ENCODE results near the gene TBC1D10B. TPM values are rescaled to one million over a fixed set of nuclear protein-coding genes. Genes with fewer than 3 reads are reported as not detected.
A peak's percentile ranks its signal among the peaks of the same experiment; 100 is the strongest.

The TBC1D10B gene
- total RNA-seq, 2 donors from 2014 or later, result 40.3 to 59.4 TPM

DNA sequence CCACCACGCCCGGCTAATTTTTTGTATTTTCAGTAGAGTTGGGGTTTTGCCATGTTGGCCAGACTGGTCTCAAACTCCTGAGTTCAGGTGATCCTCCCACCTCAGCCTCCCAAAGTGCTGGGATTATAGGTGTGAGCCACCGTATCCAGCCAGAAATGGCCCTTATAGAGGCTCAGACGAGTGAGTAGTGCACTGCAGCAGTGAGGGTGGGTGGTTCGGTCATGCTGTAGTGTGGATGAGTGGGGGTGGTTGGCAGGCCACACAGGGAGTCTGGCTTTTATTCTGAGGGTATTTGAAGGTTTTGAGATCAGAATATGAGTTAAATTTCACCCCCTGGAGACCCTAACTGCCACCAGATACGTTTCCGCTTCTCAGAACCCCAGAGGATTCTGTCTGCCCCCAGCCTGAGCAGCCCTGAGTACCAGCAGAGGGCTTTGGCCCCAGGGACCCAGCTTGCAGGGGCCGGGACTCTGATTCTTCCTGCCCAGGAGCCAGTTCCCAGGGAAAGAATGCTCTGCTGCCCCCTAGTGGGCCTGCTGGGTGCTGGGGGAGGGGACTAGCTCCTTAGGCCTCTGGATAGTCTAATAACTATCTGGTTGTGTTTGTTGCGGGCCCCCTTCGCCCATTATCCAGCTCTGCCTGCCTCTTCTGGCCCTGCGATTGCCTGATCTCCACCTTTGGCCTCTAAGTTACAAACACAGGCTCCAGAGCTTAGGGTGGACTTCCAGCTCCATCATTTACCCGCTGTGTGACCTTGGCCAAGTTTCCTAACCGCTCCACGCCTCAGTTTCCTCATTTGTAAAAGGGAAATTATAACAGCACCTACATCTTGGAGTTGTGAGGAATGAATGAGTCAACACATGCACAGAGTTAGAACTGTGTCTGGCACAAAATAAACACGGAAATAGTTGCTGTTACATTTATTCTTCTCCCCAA lies 39.1 kb upstream of the TBC1D10B start:
- Histone ChIP-seq H3K4me3 (no peak overlapping the region), H3K4me1 (replicated peaks) (peaks cover 2% of the 10 kb centered on the region), H3K27me3 (replicated peaks; ENCODE audit: insufficient read depth) (no peaks in the 10 kb centered on the region), H3K9me3 (no peaks in the 10 kb centered on the region), H3K36me3 (no peaks in the 10 kb centered on the region), H3K27ac (no peak overlapping the region)
- intact Hi-C loops (cut with DNase I), result loop anchor here (10.0 kb wide), 1 partner anchor 315 kb away; the partner anchor contains the start of genes TBX6 and YPEL3
- TF ChIP-seq POLR2AphosphoS5 (IDR thresholded peaks at IDR 0.05), result peak; percentile 71
- TF ChIP-seq, protein P1, sequence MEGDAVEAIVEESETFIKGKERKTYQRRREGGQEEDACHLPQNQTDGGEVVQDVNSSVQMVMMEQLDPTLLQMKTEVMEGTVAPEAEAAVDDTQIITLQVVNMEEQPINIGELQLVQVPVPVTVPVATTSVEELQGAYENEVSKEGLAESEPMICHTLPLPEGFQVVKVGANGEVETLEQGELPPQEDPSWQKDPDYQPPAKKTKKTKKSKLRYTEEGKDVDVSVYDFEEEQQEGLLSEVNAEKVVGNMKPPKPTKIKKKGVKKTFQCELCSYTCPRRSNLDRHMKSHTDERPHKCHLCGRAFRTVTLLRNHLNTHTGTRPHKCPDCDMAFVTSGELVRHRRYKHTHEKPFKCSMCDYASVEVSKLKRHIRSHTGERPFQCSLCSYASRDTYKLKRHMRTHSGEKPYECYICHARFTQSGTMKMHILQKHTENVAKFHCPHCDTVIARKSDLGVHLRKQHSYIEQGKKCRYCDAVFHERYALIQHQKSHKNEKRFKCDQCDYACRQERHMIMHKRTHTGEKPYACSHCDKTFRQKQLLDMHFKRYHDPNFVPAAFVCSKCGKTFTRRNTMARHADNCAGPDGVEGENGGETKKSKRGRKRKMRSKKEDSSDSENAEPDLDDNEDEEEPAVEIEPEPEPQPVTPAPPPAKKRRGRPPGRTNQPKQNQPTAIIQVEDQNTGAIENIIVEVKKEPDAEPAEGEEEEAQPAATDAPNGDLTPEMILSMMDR (IDR thresholded peaks at IDR 0.05), result peak; percentile 83 to 93 (median 92)
- TF ChIP-seq POLR2A (IDR thresholded peaks at IDR 0.05), result no peak
- WGBS, result 41% methylated on average over 15 of the region's 15 CpGs
- DNase-seq (ENCODE audit: low spot score), result peak; percentile 84

DNA sequence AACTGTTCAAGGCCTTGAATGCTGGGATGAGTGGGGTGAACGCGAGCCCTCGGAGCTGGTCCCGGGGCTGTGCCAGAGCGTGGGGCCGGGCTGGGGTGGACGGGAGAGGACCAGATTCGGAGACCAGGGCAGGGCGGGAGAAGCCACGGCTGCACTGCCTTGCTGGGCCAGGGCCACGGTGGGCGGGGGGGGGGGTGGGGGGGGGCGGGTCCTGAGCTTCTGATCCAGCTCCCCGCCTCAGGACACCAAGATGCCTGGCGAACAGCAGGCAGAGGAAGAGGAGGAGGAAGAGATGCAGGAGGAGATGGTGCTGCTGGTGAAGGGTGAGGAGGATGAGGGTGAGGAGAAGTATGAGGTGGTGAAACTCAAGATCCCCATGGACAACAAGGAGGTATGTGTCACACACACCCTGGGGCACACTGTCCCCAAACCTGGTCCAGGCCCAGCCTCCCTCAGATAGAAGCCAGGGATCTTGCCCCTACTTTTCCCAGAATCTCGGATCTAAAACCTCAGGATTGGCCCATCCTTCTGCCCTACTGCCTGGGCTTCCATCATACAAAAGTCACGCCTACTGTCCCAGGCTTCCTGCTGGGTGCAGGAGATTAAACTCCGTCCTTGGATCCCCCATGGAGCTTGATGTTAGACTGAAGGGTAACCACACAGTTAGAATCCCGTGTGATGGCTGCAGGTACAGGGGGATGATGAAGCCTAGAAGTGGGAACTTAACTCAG lies 37.7 kb upstream of the TBC1D10B start:
- intact Hi-C loops (cut with DNase I), result loop anchor here (10.0 kb wide), 1 partner anchor 313 kb away; the partner anchor contains the start of genes TBX6 and YPEL3
- DNase-seq (ENCODE audit: low spot score), result no peak
- no peak for TF ChIP-seq POLR2AphosphoS5 (IDR thresholded peaks at IDR 0.05)
- TF ChIP-seq, protein P1 (IDR thresholded peaks at IDR 0.05), result no peak
- no peak for TF ChIP-seq POLR2A (IDR thresholded peaks at IDR 0.05)
- Histone ChIP-seq H3K9me3 (no peaks in the 10 kb centered on the region), H3K27me3 (replicated peaks; ENCODE audit: insufficient read depth) (no peaks in the 10 kb centered on the region), H3K36me3 (no peaks in the 10 kb centered on the region), H3K4me3 (peak overlapping the region; percentile 69 to 75), H3K4me1 (replicated peaks) (peaks cover 2% of the 10 kb centered on the region), H3K27ac (peak overlapping the region; percentile 76 to 85)
- 12% methylated on average over 17 of the region's 19 CpGs for WGBS

DNA sequence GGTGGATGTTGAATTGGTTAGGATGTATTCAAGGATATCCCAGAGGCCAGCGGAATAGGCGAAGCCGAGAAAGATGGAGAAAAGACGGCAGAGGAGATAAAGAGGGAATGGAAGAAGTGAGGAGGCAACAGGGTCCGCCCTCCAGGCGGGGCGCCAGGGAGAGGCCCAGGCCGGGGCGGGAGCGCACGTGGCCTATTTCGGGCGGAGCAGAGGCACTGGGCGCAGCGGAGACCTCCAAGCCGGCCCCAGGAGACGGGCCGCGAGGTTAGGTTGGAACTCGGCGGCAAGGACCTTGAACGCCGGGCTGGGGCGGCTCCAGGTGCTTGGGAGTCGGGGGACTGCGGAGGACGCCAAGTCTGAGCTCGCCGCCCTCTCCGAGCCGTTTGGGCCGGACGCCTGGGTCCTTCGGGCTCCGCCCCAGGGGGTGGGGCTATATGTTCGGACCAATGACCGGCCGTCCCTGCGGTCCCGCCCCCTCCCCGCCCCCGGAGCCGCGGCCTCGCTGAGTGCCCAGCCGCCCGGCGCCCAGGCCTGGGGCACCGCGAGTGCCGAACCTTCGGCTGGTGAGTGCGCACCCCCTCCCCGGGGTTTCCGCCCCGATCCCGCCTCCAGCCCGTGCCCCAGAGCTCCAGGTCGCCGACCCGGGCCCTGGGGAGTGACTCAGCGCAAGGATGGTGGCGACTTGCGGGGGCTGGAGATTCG lies 37.0 kb upstream of the TBC1D10B start, which contains the start of gene ZNF771:
Gene ZNF771, plus strand, starts transcription at position 505 of the 702 bp plus-strand sequence. CDS start 448 bp downstream, outside the sequence.
- H3K27me3 ChIP-seq (replicated peaks; ENCODE audit: insufficient read depth), result no peaks in the 10 kb centered on the region
- H3K27ac ChIP-seq, result peak within 1 kb of the TSS; percentile 76 to 85
- peak within 1 kb of the TSS; percentile 69 to 75 for H3K4me3 ChIP-seq
- DNase-seq (ENCODE audit: low spot score), result peak; percentile 92
- peaks cover 2% of the 10 kb centered on the region for H3K4me1 ChIP-seq (replicated peaks)
- intact Hi-C loops (cut with DNase I), result loop anchor here (10.0 kb wide), 1 partner anchor 312 kb away; the partner anchor contains the start of genes TBX6 and YPEL3
- TF ChIP-seq, protein P1 (IDR thresholded peaks at IDR 0.05), result peak in 1 of 4 experiments; percentile 24
- TF ChIP-seq POLR2AphosphoS5 (IDR thresholded peaks at IDR 0.05) (peak; percentile 69), POLR2A (IDR thresholded peaks at IDR 0.05) (peak; percentile 55)
- H3K36me3 ChIP-seq, result no peaks in the 10 kb centered on the region
- under 1% methylated on average over 46 of the region's 65 CpGs for WGBS
- no peaks in the 10 kb centered on the region for H3K9me3 ChIP-seq

DNA sequence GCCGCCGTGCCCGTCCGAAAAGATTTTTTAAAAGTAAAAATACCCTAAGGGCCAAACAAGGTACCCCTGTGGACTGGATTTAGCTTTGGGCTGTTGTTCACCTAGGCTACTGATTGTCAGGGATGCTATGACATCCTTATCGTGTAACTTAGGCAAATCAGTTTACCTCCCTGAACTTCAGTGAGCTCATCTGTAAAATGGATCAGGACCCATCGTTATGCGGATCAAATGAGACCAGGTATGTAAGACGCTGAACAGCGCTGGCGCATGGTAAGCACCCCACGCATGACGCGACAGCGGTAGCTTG lies 36.5 kb upstream of the TBC1D10B start:
- TF ChIP-seq, protein P1 (IDR thresholded peaks at IDR 0.05), result no peak
- TF ChIP-seq POLR2A (IDR thresholded peaks at IDR 0.05), result no peak
- TF ChIP-seq POLR2AphosphoS5 (IDR thresholded peaks at IDR 0.05), result no peak
- WGBS, result 14% methylated on average over 14 of the region's 14 CpGs
- intact Hi-C loops (cut with DNase I), result loop anchor here (10.0 kb wide), 1 partner anchor 312 kb away; the partner anchor contains the start of genes TBX6 and YPEL3
- no peaks in the 10 kb centered on the region for H3K9me3 ChIP-seq
- H3K27ac ChIP-seq, result peak overlapping the region; percentile 76 to 85
- DNase-seq (ENCODE audit: low spot score), result no peak
- H3K27me3 ChIP-seq (replicated peaks; ENCODE audit: insufficient read depth), result no peaks in the 10 kb centered on the region
- no peaks in the 10 kb centered on the region for H3K36me3 ChIP-seq
- H3K4me1 ChIP-seq (replicated peaks), result peaks cover 2% of the 10 kb centered on the region
- peak overlapping the region; percentile 69 to 75 for H3K4me3 ChIP-seq

All from prostate gland (tissue), 2 donors.